IPS-18a (cell line): Measurements from ENCODE around the gene CHRNB2.

ENCODE experiments used
- H3K27ac ChIP-seq: one replicate; pipeline ENCODE4 v1.5.1; 2013; ENCODE audit warnings: low read length
- H3K27me3 ChIP-seq: one replicate; pipeline ENCODE4 v1.6.1; 2013; ENCODE audit warnings: mild to moderate bottlenecking, low read length; ENCODE audit not compliant: control insufficient read depth, insufficient read depth
- H3K36me3 ChIP-seq: one replicate; pipeline ENCODE4 v1.6.1; 2013; ENCODE audit warnings: low read depth, low read length; ENCODE audit not compliant: control insufficient read depth
- H3K4me1 ChIP-seq: one replicate; pipeline ENCODE4 v1.6.1; 2013; ENCODE audit warnings: low read depth, low read length; ENCODE audit not compliant: control insufficient read depth
- H3K4me3 ChIP-seq: one replicate; pipeline ENCODE4 v1.5.1; 2013; ENCODE audit warnings: low read length
- H3K9ac ChIP-seq: one replicate; pipeline ENCODE4 v1.6.1; 2013; ENCODE audit warnings: mild to moderate bottlenecking, low read length, moderate library complexity
- H3K9me3 ChIP-seq: one replicate; pipeline ENCODE4 v1.6.1; 2013; ENCODE audit warnings: low read depth, low read length; ENCODE audit not compliant: control insufficient read depth

The CHRNB2 gene

DNA sequence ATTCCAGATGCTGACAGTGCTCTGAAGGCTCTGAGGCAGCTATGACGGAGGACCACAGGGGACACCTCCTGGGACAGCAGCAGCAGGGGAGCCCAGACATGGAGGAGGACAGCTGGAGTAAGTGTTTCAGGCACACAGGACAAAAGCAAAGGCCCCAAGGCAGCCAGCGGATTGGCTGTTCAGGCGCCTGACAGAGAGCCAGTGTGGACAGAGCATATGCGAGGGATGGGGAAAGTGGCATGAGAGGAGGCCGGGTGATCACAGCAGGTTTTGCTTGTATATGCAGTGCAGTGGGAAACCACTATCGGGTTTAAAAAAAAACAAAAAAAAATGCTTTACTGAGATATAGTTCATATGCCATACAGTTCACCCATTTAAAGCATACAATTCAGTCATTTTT is 19.1 kb downstream of the CHRNB2 start:
- no peaks in the 10 kb centered on the region for H3K4me1 ChIP-seq
- H3K9me3 ChIP-seq = no peaks in the 10 kb centered on the region
- H3K36me3 ChIP-seq = peaks cover 99% of the 10 kb centered on the region
- H3K27ac ChIP-seq = no peak overlapping the region
- no peaks in the 10 kb centered on the region for H3K27me3 ChIP-seq
- no peak overlapping the region for H3K4me3 ChIP-seq
- H3K9ac ChIP-seq = no peak overlapping the region

DNA sequence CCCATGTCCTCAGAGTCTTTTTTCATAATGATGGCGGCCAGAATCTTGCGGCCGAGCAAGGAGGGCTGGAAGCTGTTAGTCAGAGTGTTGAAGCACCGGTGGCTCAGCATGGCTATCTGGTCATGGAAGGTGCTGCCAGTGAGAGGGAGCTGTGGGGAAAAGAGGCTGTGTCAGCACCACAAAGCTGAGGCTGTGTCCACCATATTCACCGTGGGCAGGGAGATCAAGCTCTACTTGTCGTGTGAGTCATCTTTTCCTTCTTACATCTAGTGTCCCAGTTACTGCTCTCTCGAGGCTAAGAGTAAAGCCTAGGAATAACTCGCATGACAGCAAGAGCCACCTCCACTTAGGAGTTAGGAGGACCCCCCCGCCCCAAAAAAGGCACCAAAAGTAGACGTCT is 22.2 kb downstream of the CHRNB2 start:
- Histone ChIP-seq H3K36me3 (peaks cover 98% of the 10 kb centered on the region), H3K4me3 (no peak overlapping the region), H3K9ac (no peak overlapping the region), H3K27ac (no peak overlapping the region), H3K9me3 (no peaks in the 10 kb centered on the region), H3K27me3 (no peaks in the 10 kb centered on the region), H3K4me1 (no peaks in the 10 kb centered on the region)

DNA sequence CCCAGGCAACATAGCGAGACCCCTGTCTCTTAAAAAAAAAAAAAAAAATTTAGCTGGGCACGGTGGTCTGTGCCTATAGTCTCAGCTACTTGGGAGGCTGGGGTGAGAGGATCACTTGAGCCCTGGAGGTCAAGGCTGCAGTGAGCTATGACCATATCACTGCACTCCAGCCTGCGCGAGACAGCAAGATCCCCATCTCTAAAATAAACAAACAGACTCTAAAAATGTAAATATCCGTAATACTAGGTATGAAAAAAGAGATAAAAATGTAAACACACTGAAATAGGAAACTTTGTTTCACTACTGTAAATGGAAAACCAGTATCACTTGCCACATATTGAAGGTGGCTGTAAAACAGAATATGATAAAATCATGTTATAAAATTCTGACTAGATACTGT is 23.2 kb downstream of the CHRNB2 start:
- no peak overlapping the region for H3K27ac ChIP-seq
- no peaks in the 10 kb centered on the region for H3K27me3 ChIP-seq
- no peaks in the 10 kb centered on the region for H3K4me1 ChIP-seq
- peaks cover 96% of the 10 kb centered on the region for H3K36me3 ChIP-seq
- H3K9me3 ChIP-seq = no peaks in the 10 kb centered on the region
- H3K4me3 ChIP-seq = no peak overlapping the region
- no peak overlapping the region for H3K9ac ChIP-seq

DNA sequence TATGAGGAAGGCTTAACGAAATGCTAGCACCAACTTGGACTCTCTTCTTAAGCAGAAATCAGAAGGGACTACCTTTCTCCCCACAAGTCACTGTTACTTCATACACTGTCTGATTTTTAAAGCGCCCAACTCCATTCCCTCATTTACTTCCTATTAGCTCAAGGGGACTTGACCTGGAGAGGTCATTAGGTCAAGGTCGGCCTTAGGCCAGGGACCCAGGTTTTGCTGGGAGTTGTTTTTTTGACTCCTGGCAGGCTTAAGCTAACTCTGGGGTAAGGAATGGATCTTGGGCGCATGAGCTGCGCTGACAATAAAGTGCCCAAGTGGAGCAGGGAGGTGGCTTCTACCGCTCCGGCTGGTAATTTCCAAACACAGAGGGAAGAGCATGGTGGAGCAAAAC is 23.6 kb downstream of the CHRNB2 start:
- Histone ChIP-seq H3K4me3 (no peak overlapping the region), H3K4me1 (no peaks in the 10 kb centered on the region), H3K9ac (no peak overlapping the region), H3K27ac (no peak overlapping the region), H3K27me3 (no peaks in the 10 kb centered on the region), H3K36me3 (peaks cover 96% of the 10 kb centered on the region), H3K9me3 (no peaks in the 10 kb centered on the region)

DNA sequence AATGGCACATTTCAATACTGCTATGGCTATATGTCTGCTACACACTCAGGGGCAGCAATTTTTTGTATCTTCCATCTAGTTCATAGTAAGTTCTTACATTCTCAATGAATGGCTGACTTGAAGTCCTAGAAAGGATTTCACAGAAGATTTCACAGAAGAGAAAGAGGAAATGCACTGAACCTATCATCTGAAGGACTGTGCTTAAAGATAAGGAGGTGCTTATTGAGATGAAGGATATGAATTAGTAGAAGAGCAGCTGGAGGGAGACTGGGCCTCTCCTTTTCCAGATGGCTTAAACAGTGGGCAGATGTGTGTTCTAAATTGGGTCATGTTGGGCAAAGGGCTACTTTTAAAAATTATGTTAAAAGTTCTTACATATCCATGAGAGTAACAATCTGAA is 25.8 kb downstream of the CHRNB2 start:
- Histone ChIP-seq H3K9ac (no peak overlapping the region), H3K36me3 (peaks cover 96% of the 10 kb centered on the region), H3K27ac (no peak overlapping the region), H3K4me1 (no peaks in the 10 kb centered on the region), H3K9me3 (no peaks in the 10 kb centered on the region), H3K4me3 (no peak overlapping the region), H3K27me3 (no peaks in the 10 kb centered on the region)

DNA sequence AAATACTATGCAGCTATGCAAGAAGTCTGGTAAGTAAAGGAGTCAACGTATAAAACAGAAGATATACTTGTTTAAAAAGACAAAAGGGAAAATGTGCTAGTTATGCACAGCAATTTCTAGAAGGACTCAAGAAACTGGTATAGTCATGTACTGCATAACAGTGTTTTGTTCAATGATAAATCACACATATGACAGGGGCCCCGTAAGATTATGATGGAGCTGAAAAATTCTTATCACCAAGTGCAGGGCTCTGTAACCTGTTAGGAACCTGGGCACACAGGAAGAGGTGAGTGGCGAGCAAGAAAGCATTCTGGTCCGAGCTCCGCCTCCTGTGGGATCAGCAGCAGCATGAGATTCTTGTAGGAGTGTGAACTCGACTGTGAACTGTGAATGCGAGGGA is 27.2 kb downstream of the CHRNB2 start:
- Histone ChIP-seq H3K36me3 (peaks cover 96% of the 10 kb centered on the region), H3K27ac (no peak overlapping the region), H3K4me3 (no peak overlapping the region), H3K4me1 (no peaks in the 10 kb centered on the region), H3K9me3 (no peaks in the 10 kb centered on the region), H3K9ac (no peak overlapping the region), H3K27me3 (no peaks in the 10 kb centered on the region)

DNA sequence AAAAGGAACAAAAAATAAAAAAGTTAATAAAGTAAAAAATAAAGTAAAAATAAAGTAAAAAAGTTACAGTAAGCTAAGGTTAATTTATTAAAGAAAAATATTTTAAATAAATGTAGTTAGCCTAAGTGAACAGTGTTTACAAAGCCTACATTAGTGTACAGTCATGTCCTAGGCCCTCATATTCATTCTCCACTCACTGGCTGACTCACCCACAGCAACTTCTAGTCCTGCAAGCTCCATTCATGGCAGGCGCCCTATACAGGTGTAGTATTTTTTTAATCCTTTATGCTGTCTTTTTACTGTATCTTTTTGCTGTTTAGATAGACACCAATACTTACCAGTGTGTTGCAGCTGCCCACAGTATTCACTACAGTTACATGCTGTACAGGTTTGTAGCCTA is 28.0 kb downstream of the CHRNB2 start:
- no peaks in the 10 kb centered on the region for H3K27me3 ChIP-seq
- no peak overlapping the region for H3K27ac ChIP-seq
- no peak overlapping the region for H3K4me3 ChIP-seq
- no peak overlapping the region for H3K9ac ChIP-seq
- peaks cover 92% of the 10 kb centered on the region for H3K36me3 ChIP-seq
- no peaks in the 10 kb centered on the region for H3K9me3 ChIP-seq
- H3K4me1 ChIP-seq = no peaks in the 10 kb centered on the region

DNA sequence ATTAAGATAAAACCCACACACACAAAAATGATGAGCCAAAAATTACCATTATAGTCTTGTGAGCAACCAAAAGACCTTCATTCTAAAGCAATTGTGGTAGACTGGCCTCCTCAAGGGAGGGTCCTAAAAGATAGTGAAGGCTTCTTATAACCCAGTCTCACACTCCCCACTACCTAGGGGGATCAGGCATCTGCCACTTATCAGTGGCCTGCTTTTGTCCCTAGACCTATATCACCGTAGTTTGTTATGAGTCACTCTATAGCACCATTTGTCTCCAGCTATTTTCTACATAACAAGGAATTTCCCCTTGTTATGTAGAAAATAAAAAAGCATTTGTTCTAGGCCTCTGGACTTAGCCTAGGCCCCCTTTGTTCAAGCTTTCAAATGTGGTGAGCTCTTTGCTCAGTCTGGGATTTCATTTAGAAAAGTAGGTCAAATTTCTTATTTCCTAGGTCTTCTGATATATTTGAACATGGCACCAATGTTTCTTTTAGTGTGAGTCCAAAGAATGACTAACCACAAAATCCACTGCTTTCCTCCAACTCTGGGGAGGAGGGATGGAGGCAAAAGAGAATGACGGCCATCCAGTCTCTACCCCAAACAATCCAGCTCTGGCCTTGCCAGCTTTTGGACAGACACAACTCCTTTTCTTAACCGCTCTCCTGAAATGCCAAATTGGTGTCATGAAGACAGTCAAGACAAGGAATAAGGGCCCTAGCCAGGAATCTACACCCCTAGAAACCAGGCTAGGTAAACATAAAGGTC is 31.5 kb downstream of the CHRNB2 start:
- Histone ChIP-seq H3K4me1 (no peaks in the 10 kb centered on the region), H3K4me3 (no peak overlapping the region), H3K9ac (no peak overlapping the region), H3K27ac (no peak overlapping the region), H3K36me3 (peaks cover 78% of the 10 kb centered on the region), H3K9me3 (no peaks in the 10 kb centered on the region), H3K27me3 (no peaks in the 10 kb centered on the region)

DNA sequence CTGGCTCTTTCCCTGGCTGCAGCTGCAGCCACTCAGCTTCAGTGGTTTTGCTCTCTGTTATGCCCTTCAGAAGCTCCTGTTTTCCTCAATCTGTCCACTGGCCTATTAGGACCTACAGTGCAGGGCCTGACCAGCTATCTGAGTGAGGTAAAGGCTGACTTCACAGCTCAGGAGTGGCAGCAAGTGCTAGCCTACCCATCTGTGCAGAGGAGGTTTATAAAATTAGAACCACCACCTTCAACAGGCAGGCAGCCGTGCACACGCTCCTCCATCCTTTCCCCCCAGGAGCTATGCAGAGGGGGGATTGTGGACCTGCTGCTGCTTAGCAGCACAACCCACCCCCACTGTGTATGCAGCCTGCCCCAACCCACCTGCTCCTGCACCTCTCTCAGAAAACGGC is 32.1 kb downstream of the CHRNB2 start:
- Histone ChIP-seq H3K27me3 (no peaks in the 10 kb centered on the region), H3K36me3 (peaks cover 72% of the 10 kb centered on the region), H3K4me1 (no peaks in the 10 kb centered on the region), H3K9me3 (no peaks in the 10 kb centered on the region), H3K27ac (no peak overlapping the region), H3K4me3 (no peak overlapping the region), H3K9ac (no peak overlapping the region)

DNA sequence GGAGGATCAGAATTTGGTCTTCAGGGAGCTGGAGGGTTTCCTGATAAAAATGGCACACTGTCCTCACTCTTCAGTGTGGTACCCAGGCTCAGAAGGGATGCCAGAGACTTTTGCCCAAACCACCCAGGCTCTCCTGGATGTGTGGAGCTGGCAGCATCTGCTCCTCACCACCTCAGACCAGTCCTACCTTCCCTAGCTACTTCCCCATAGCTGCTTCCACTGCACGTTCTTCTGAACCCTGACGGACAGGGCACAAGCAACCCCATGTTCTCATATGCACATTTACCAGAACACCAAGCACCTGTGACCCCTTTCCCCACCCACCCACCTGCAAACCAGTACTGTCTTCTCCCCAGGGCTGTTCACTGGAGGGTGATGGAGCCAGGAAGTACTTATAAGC is 35.7 kb downstream of the CHRNB2 start:
- peaks cover 38% of the 10 kb centered on the region for H3K36me3 ChIP-seq
- peaks cover 4% of the 10 kb centered on the region for H3K4me1 ChIP-seq
- no peak overlapping the region for H3K27ac ChIP-seq

DNA sequence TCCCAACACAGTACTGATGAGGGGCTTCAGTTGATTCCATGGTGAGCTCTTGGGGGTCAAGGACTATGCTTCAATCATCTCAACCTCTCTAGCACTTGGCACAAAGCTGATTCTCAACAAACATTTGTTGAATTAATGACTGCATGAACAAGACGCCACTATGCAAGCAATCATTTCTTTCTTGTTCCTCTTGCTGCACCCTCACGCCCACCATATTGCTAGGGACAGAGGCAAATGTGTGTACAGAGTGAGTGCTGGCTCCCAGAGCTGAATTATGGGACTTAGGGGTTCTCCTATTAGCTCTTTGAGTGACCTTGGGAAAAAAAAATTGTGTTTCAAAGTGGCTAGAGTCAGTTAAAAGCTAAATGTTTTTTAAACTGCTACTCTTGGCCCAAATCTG is 38.0 kb downstream of the CHRNB2 start:
- Histone ChIP-seq H3K27ac (no peak overlapping the region), H3K27me3 (no peaks in the 10 kb centered on the region), H3K9ac (no peak overlapping the region), H3K4me3 (no peak overlapping the region), H3K36me3 (peaks cover 20% of the 10 kb centered on the region), H3K9me3 (no peaks in the 10 kb centered on the region), H3K4me1 (peaks cover 20% of the 10 kb centered on the region)

More for the DNA sequence above, 35.7 kb downstream of the CHRNB2 start:
- no peaks in the 10 kb centered on the region for H3K27me3 ChIP-seq
- H3K4me3 ChIP-seq = no peak overlapping the region
- H3K9ac ChIP-seq = no peak overlapping the region
- no peaks in the 10 kb centered on the region for H3K9me3 ChIP-seq

DNA sequence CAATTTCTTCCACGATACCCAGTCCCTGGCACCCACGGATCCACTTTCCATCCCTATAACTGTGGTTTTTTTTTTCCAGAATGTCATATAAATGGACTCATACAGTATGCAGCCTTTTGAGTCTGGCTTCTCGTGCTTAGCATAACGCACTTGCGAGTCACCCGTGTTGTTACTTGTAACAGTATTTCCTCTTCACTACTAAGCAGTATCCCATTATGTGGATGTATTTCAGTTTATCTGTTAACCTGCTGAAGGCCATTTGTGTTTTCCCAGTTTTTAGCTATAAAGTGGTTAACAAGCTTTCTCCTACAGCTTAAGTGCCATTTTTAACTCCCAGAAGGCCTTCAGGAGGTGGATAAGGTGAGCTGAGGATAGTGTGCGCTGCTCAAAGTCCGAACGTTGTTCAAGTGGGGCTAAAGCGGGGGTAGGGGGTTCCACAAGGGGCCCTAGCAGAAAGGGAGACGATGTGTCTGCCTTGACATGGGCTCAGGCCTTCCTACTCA is 39.6 kb downstream of the CHRNB2 start:
- H3K9ac ChIP-seq = peak overlapping the region; percentile 94
- peak overlapping the region; percentile 83 for H3K27ac ChIP-seq
- no peaks in the 10 kb centered on the region for H3K27me3 ChIP-seq
- H3K36me3 ChIP-seq = peaks cover 4% of the 10 kb centered on the region
- peaks cover 36% of the 10 kb centered on the region for H3K4me1 ChIP-seq
- H3K9me3 ChIP-seq = no peaks in the 10 kb centered on the region
- peak overlapping the region; percentile 91 for H3K4me3 ChIP-seq
